MM.1S (cell line): ENCODE data around the gene ZNF205.

Experiments used
- EZH2 ChIP-seq: fragments of 300-600 bp; sonication (generic); optimal IDR thresholded peaks from 2 replicates; pipeline ENCODE3; 2017; ENCODE audit warnings: low read depth, mild to moderate bottlenecking, antibody characterized with exemption, low read length, mixed read lengths
- EZH2phosphoT487 ChIP-seq: fragments of 300-600 bp; sonication (generic); IDR thresholded peaks from 2 replicates; pipeline ENCODE4 v1.6.1; 2018; ENCODE audit warnings: antibody characterized with exemption, low read length
- TF ChIP-seq, protein P1 (sequence below): fragments of 300-600 bp; sonication (generic); IDR thresholded peaks from 2 replicates; pipeline ENCODE4 v1.5.1; 2016; ENCODE audit warnings: antibody characterized with exemption, low read length, mixed read lengths

DNA sequence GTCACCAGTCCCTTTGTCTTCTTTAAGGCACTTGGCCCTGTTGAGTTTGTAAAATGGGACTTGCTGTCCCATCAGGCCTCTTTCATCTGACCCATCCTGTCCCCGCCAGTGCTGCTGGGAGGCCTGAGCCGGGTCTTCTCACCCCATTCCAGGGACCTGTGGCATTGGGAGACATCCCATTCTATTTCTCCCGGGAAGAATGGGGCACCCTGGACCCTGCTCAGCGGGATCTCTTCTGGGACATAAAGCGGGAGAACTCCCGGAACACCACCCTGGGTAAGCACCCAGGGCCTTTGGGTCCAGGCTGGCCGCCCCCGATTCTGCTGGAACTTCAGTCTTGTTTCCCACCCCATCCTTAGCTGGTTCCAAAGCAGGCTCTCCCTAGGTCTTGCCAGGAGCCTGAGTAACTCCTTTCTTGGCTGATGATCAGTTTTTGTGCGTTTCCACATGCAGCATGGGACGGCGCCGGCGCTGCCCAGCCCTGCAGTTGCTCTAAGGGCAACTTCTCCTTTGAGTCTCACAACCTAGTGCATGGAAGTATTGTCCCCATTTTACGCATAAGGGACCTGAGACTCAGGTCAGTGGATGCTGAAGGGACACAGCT, 26.5 kb downstream of the ZNF205 start:
- TF ChIP-seq EZH2 (no peak), EZH2phosphoT487 (no peak)
- TF ChIP-seq, protein P1, sequence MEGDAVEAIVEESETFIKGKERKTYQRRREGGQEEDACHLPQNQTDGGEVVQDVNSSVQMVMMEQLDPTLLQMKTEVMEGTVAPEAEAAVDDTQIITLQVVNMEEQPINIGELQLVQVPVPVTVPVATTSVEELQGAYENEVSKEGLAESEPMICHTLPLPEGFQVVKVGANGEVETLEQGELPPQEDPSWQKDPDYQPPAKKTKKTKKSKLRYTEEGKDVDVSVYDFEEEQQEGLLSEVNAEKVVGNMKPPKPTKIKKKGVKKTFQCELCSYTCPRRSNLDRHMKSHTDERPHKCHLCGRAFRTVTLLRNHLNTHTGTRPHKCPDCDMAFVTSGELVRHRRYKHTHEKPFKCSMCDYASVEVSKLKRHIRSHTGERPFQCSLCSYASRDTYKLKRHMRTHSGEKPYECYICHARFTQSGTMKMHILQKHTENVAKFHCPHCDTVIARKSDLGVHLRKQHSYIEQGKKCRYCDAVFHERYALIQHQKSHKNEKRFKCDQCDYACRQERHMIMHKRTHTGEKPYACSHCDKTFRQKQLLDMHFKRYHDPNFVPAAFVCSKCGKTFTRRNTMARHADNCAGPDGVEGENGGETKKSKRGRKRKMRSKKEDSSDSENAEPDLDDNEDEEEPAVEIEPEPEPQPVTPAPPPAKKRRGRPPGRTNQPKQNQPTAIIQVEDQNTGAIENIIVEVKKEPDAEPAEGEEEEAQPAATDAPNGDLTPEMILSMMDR, result no peak
